Skeletal muscle satellite cell (primary cell): ENCODE data around the gene ADIRF. TPM values are rescaled to one million over a fixed set of nuclear protein-coding genes. Genes with fewer than 3 reads are reported as not detected.
"Not testable (repeated sequence)": the region's sequence is repeated elsewhere in the genome, so short reads cannot be mapped to it uniquely, and the experiment has no call there.

Experiments
- H3K27me3 ChIP-seq: 2 replicates; pipeline ENCODE4 v1.7.0; 2013; ENCODE audit warnings: low read length; ENCODE audit not compliant: control insufficient read depth, insufficient read depth
- H3K36me3 ChIP-seq: 2 replicates; pipeline ENCODE4 v1.7.0; 2013; ENCODE audit warnings: mild to moderate bottlenecking, control low read depth, low read length; ENCODE audit not compliant: insufficient read depth
- H3K4me1 ChIP-seq: 2 replicates; pipeline ENCODE4 v1.7.0; 2013; ENCODE audit warnings: low read length; ENCODE audit not compliant: control insufficient read depth, insufficient read depth
- H3K4me2 ChIP-seq: 2 replicates; pipeline ENCODE4 v1.7.0; 2013; ENCODE audit warnings: mild to moderate bottlenecking, low read length
- H3K4me3 ChIP-seq: 2 replicates; pipeline ENCODE4 v1.7.0; 2013; ENCODE audit warnings: low read length
- H3K9ac ChIP-seq: 2 replicates; pipeline ENCODE4 v1.7.0; 2013; ENCODE audit warnings: mild to moderate bottlenecking, low read depth, low read length, moderate library complexity
- H3K9me3 ChIP-seq: replicated peaks from 2 replicates; pipeline ENCODE4 v1.7.0; 2013; ENCODE audit warnings: mild to moderate bottlenecking, control low read depth, low read length
- total RNA-seq: library from RNA; depleted of rRNA; stranded (reverse); fragments of >200 nt; gene quantifications from 2 replicates; pipeline ENCODE4 v1.2.3, GENCODE V29; 2012; rRNA removed

ADIRF gene
- total RNA-seq: 21.3 and 26.2 TPM in 2 replicates

GRCh38 chr10:86968271-86968993 is at the start of gene ADIRF:
Gene ADIRF (plus strand): TSS chr10:86968482. CDS start chr10:86968545, 63 bp downstream.
- peak within 1 kb of the TSS; percentile 86 for H3K4me3 ChIP-seq
- H3K4me2 ChIP-seq: peak within 1 kb of the TSS; percentile 89
- H3K9me3 ChIP-seq: no peaks in the 10 kb centered on the region
- H3K36me3 ChIP-seq: no peaks in the 10 kb centered on the region
- peak within 1 kb of the TSS; percentile 95 for H3K9ac ChIP-seq
- H3K4me1 ChIP-seq: peaks cover 60% of the 10 kb centered on the region
- H3K27me3 ChIP-seq: no peaks in the 10 kb centered on the region

DNA sequence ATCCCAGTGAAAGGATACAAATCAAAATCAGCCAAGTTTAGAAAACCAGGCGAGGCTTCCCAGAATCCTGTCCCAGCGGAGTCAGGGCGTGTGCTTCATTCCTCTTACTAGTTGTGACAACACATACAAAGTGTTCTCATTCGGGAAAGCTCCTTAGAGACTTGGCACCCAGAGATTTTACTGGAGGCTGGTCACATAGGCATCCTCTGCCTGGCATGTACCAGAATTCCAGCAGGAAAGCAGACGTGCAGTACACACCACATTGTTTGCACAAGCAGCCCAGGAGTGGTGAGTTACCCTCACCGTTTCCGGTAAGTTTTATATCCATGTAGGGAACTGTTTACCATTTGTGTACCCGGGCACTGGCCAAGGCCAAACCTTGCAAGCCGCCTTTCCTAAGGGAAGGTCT is 45.7 kb upstream of the ADIRF start:
- no peak overlapping the region for H3K9ac ChIP-seq
- peaks cover 11% of the 10 kb centered on the region for H3K4me1 ChIP-seq
- H3K9me3 ChIP-seq: no peaks in the 10 kb centered on the region
- H3K4me2 ChIP-seq: no peak overlapping the region
- H3K4me3 ChIP-seq: no peak overlapping the region
- H3K27me3 ChIP-seq: no peaks in the 10 kb centered on the region
- peaks cover 23% of the 10 kb centered on the region for H3K36me3 ChIP-seq

DNA sequence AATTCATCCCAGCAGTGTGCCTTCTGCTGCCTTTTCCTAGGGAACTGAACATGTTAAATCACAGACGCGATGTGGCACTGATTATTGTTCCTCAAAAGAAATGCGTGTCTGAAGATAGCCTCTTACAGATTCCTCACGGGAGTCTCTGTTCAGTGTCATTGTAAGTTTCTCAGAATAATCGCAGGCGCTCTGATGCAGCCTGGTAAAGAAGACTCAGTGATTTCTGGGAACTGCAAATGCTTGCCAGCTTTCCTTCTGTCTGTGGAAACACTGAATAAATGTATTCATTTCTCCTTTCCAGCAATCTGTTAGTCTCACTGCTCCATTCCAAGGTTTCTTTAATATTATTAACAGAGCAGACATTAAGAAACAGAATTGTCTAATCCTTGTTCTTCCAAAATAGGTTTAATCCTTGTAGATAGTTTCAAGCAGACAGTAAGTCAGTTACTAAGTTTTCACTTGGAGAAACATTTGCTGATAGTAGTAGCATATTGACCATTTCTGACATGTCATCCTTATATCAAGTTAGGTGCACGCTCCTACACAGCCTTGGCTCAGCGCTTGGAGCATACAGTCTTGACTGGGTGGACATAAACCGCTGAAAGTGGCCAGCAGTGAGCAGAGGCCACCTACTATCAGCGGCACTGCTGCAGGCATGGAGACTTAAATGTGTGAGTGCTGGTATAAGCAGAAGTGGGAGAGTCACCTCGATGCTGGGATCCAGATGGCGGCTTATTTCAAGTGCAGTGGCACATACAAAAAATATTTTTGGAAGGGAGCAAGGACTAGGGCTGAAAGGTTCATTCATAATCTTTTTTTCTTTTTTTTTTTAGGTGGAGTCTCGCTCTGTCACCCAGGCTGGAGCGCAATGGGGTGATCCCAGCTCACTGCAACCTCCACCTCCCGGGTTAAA is 38.6 kb upstream of the ADIRF start:
- H3K9me3 ChIP-seq: no peaks in the 10 kb centered on the region
- no peak overlapping the region for H3K9ac ChIP-seq
- H3K4me3 ChIP-seq: no peak overlapping the region
- no peak overlapping the region for H3K4me2 ChIP-seq
- no peaks in the 10 kb centered on the region for H3K27me3 ChIP-seq
- peaks cover 16% of the 10 kb centered on the region for H3K36me3 ChIP-seq
- peaks cover 9% of the 10 kb centered on the region for H3K4me1 ChIP-seq

GRCh38 chr10:86931872-86932271 is 36.4 kb upstream of the ADIRF start:
- Histone ChIP-seq H3K4me2 (no peak overlapping the region), H3K9ac (no peak overlapping the region), H3K9me3 (no peaks in the 10 kb centered on the region), H3K36me3 (peaks cover 16% of the 10 kb centered on the region), H3K4me3 (no peak overlapping the region), H3K27me3 (no peaks in the 10 kb centered on the region), H3K4me1 (peaks cover 14% of the 10 kb centered on the region)

DNA sequence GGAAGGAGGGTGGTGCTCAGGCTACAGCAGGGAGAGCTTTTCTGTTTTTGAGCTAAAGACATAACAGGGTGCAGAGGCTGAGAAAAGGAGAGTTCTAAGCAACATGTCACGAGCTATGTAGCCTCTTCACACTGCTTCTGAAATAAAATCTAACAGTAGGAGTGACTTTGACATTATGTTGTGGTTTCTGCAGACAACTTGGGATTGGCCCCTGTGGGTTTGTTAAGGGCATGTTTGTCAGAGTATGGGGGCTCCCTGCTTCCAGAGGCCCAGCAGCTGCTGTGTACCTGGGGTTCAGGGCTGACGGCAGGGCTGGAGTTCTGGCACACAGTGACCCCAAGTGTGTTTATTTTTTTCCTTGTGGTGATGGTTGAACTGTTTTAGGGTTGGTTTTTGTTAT is 35.6 kb upstream of the ADIRF start:
- Histone ChIP-seq H3K9ac (no peak overlapping the region), H3K36me3 (peaks cover 16% of the 10 kb centered on the region), H3K4me2 (no peak overlapping the region), H3K4me3 (no peak overlapping the region), H3K9me3 (no peaks in the 10 kb centered on the region), H3K4me1 (peaks cover 17% of the 10 kb centered on the region), H3K27me3 (no peaks in the 10 kb centered on the region)

DNA sequence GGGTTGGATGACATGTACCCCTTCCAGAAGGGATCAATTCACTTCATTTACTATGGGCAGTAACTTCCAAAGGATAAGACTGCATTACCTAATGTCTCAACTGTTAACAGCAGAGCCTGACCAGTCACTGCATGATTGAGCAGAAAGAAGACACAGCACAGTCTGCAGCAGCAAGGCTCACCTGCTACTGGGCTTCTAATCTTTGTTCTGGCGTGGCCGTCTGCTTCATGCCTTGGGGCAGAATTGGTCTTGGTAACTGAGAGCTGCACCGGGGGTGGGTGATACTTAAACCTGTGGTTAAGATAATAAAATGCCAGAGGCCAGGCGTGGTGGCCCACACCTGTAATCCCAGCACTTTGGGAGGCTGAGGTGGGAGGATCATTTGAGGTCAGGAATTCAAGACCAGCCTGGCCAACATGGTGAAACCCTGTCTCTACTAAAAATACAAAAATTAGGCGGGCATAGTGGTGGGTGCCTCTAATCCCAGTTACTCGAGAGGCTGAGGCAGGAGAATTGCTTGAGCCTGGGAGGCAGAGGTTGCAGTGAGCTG is 34.0 kb upstream of the ADIRF start:
- H3K4me3 ChIP-seq, H3K9me3 ChIP-seq, H3K9ac ChIP-seq, H3K27me3 ChIP-seq, H3K4me2 ChIP-seq: not testable (repeated sequence)
- H3K36me3 ChIP-seq: peaks cover 14% of the 10 kb centered on the region
- peaks cover 17% of the 10 kb centered on the region for H3K4me1 ChIP-seq

- Histone ChIP-seq H3K4me1 (peaks cover 17% of the 10 kb centered on the region), H3K4me3 (no peak overlapping the region), H3K9me3 (no peaks in the 10 kb centered on the region), H3K9ac (no peak overlapping the region), H3K27me3 (no peaks in the 10 kb centered on the region), H3K4me2 (peak overlapping the region; percentile 56), H3K36me3 (no peaks in the 10 kb centered on the region)
Measured at GRCh38 chr10:86936661-86937501, 31.4 kb upstream of the ADIRF start.

GRCh38 chr10:86937502-86938154 is 30.7 kb upstream of the ADIRF start:
- Histone ChIP-seq H3K9ac (no peak overlapping the region), H3K4me3 (no peak overlapping the region), H3K9me3 (no peaks in the 10 kb centered on the region), H3K36me3 (no peaks in the 10 kb centered on the region), H3K27me3 (no peaks in the 10 kb centered on the region), H3K4me1 (peaks cover 11% of the 10 kb centered on the region), H3K4me2 (no peak overlapping the region)

DNA sequence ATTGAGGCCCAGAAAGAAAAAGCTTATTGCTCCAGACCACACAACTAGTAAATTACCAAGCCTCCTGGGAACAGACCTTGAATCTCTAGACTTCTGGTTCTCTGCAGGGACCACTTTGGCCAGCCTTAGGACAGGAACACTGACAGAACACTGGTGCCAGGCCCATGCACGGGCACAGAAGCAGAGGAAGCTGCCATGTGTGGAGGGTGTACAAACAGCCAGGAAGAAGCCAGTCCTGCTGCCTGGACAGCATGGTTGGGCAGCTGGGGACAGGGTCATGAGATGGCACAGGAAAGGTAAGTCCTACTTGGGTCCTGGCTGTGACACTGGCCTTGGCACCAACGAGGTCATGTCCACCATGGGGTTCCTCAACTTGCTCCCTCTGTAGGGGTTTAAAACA is 30.0 kb upstream of the ADIRF start:
- Histone ChIP-seq H3K9me3 (no peaks in the 10 kb centered on the region), H3K27me3 (no peaks in the 10 kb centered on the region), H3K9ac (no peak overlapping the region), H3K4me1 (peaks cover 11% of the 10 kb centered on the region), H3K4me3 (no peak overlapping the region), H3K36me3 (no peaks in the 10 kb centered on the region), H3K4me2 (no peak overlapping the region)

- H3K27me3 ChIP-seq, H3K9ac ChIP-seq, H3K4me3 ChIP-seq, H3K36me3 ChIP-seq, H3K4me2 ChIP-seq, H3K9me3 ChIP-seq: not testable (repeated sequence)
- peaks cover 11% of the 10 kb centered on the region for H3K4me1 ChIP-seq
Measured at GRCh38 chr10:86940076-86940475, 28.2 kb upstream of the ADIRF start.
